NCI-H1417 (cell line): Measurements from ENCODE around the gene ZNF322.

Experiments used
- DNase-seq, 3 experiments: peaks; one replicate each; lab custom pipeline; 2025; lab: John Stamatoyannopoulos, UW

Gene ZNF322

GRCh38 chr6:26592649-26593048 is 66.9 kb downstream of the ZNF322 start:
- DNase-seq = peak in 1 of 3 experiments; percentile 3

- no peak for DNase-seq
Observed at GRCh38 chr6:26588965-26589364, 70.6 kb downstream of the ZNF322 start.
